ENCODE measurements around the gene ARMH4.

Gene ARMH4

DNA sequence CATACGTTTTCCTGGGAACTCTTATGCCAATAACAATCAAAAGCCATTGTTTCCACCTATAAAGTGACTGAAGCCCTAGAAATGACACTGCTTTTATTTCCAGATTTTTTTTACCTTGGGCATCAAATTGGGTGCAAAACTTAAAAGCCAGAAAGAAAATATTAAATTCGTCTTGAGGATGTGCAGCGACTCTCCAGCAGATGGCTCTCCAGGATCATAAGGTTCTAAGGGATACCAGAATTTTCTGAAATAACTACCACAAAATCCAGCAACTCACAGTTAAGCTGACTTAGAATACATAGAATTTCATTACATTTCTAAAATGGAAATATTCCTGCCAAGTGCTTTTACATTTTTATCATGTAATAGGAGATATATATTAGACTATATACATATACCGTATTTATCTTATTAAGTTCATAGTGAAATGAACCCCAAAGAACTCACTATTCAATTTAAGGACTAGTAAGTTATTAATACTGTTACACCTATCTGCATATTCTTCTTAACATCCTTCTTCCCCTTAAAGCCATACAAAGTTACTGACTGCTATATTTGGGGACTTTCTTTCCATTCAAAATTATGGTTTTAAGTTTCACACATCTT lies 44.0 kb downstream of the ARMH4 start:
- Histone ChIP-seq H3K79me2 (ENCODE audit: insufficient read depth, low read length) (no peaks in the 10 kb centered on the region), H4K20me1 (ENCODE audit: insufficient read depth, low read length) (no peaks in the 10 kb centered on the region), H3K9me3 (ENCODE audit: insufficient read depth, low read length, severe bottlenecking) (no peaks in the 10 kb centered on the region), H3K27ac (ENCODE audit: low read length) (no peak overlapping the region), H3K27me3 (ENCODE audit: insufficient read depth, low read length, poor library complexity) (peaks cover 9% of the 10 kb centered on the region), H3K36me3 (ENCODE audit: insufficient read depth, low read length) (no peaks in the 10 kb centered on the region), H3K4me1 (ENCODE audit: insufficient read depth, low read length) (no peaks in the 10 kb centered on the region), H3K9ac (ENCODE audit: low read depth, low read length) (no peak overlapping the region), H3K4me3 (ENCODE audit: low read depth in 1 of 2, low read length in 2 of 2) (no peak overlapping the region), H3K4me2 (ENCODE audit: insufficient read depth, low read length) (no peak overlapping the region), H2AFZ (ENCODE audit: low read depth, low read length) (no peak overlapping the region)
- peak; percentile 37 for DNase-seq
- TF ChIP-seq EZH2 (IDR thresholded peaks at IDR 0.05; ENCODE audit: borderline replicate concordance, low read depth, low read length, severe bottlenecking) = no peak
- TF ChIP-seq, protein P1, sequence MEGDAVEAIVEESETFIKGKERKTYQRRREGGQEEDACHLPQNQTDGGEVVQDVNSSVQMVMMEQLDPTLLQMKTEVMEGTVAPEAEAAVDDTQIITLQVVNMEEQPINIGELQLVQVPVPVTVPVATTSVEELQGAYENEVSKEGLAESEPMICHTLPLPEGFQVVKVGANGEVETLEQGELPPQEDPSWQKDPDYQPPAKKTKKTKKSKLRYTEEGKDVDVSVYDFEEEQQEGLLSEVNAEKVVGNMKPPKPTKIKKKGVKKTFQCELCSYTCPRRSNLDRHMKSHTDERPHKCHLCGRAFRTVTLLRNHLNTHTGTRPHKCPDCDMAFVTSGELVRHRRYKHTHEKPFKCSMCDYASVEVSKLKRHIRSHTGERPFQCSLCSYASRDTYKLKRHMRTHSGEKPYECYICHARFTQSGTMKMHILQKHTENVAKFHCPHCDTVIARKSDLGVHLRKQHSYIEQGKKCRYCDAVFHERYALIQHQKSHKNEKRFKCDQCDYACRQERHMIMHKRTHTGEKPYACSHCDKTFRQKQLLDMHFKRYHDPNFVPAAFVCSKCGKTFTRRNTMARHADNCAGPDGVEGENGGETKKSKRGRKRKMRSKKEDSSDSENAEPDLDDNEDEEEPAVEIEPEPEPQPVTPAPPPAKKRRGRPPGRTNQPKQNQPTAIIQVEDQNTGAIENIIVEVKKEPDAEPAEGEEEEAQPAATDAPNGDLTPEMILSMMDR (IDR thresholded peaks at IDR 0.05; ENCODE audit: borderline replicate concordance, extremely low read depth, low read length, poor library complexity, severe bottlenecking) = peak; percentile 76
- ATAC-seq (ENCODE audit: insufficient read depth, low read depth) = peak; percentile 62; the same call in 2 of the 3 replicates

DNA sequence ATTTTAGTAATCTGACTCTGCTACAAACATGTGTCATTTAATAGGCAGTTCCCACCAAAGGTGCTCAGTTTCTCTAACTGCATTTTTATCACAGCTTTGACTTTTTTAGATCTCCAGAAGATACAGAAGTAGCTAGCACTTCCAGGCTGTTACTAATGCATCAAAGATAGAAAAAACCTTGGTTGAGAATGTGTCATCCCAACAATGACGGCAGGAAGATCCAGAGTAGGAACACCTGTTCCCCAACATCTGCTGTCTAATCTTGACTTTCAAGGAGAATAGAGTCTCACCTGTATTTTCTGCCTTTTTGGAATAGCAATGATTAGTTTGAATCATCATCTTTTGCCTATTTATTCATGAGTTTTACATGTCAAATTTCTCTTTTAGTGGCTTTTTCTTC lies 45.0 kb downstream of the ARMH4 start:
- Histone ChIP-seq H3K9me3 (ENCODE audit: insufficient read depth, low read length, severe bottlenecking) (no peaks in the 10 kb centered on the region), H3K4me1 (ENCODE audit: insufficient read depth, low read length) (no peaks in the 10 kb centered on the region), H3K4me3 (ENCODE audit: low read depth in 1 of 2, low read length in 2 of 2) (no peak overlapping the region), H3K9ac (ENCODE audit: low read depth, low read length) (no peak overlapping the region), H3K27me3 (ENCODE audit: insufficient read depth, low read length, poor library complexity) (peaks cover 5% of the 10 kb centered on the region), H3K27ac (ENCODE audit: low read length) (no peak overlapping the region), H4K20me1 (ENCODE audit: insufficient read depth, low read length) (no peaks in the 10 kb centered on the region), H3K4me2 (ENCODE audit: insufficient read depth, low read length) (no peak overlapping the region), H3K79me2 (ENCODE audit: insufficient read depth, low read length) (no peaks in the 10 kb centered on the region), H3K36me3 (ENCODE audit: insufficient read depth, low read length) (no peaks in the 10 kb centered on the region), H2AFZ (ENCODE audit: low read depth, low read length) (no peak overlapping the region)
- TF ChIP-seq EZH2 (IDR thresholded peaks at IDR 0.05; ENCODE audit: borderline replicate concordance, low read depth, low read length, severe bottlenecking) = no peak
- TF ChIP-seq, protein P1 (IDR thresholded peaks at IDR 0.05; ENCODE audit: borderline replicate concordance, extremely low read depth, low read length, poor library complexity, severe bottlenecking) = no peak
- ATAC-seq (ENCODE audit: insufficient read depth, low read depth) (no peak), DNase-seq (no peak)

DNA sequence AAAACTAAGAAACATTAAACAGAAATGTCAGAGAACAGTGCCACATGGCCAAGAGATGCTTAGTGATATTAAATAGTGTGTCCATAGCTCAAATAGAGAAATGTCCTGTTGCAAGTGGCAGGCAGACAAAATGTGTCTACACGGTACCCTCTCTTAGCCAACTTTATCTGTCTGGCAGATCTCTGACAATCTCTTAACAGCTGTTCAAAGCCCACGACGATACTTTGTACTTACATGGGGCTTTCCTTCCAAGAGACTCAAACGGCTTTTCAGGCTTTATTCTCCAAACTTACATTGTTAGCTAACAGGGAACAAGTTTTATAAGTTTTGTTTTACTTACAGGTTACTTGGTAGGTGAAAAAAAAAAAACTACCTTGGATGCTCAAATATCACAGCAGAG lies 45.6 kb downstream of the ARMH4 start:
- TF ChIP-seq EZH2 (IDR thresholded peaks at IDR 0.05; ENCODE audit: borderline replicate concordance, low read depth, low read length, severe bottlenecking) = no peak
- TF ChIP-seq, protein P1 (IDR thresholded peaks at IDR 0.05; ENCODE audit: borderline replicate concordance, extremely low read depth, low read length, poor library complexity, severe bottlenecking) = no peak
- H4K20me1 ChIP-seq (ENCODE audit: insufficient read depth, low read length) = no peaks in the 10 kb centered on the region
- no peaks in the 10 kb centered on the region for H3K9me3 ChIP-seq (ENCODE audit: insufficient read depth, low read length, severe bottlenecking)
- H3K9ac ChIP-seq (ENCODE audit: low read depth, low read length) = no peak overlapping the region
- no peaks in the 10 kb centered on the region for H3K36me3 ChIP-seq (ENCODE audit: insufficient read depth, low read length)
- no peak overlapping the region for H2AFZ ChIP-seq (ENCODE audit: low read depth, low read length)
- H3K27ac ChIP-seq (ENCODE audit: low read length) = no peak overlapping the region
- no peaks in the 10 kb centered on the region for H3K4me1 ChIP-seq (ENCODE audit: insufficient read depth, low read length)
- peaks cover 5% of the 10 kb centered on the region for H3K27me3 ChIP-seq (ENCODE audit: insufficient read depth, low read length, poor library complexity)
- no peak overlapping the region for H3K4me2 ChIP-seq (ENCODE audit: insufficient read depth, low read length)
- DNase-seq (no peak), ATAC-seq (ENCODE audit: insufficient read depth, low read depth) (no peak)
- H3K4me3 ChIP-seq (ENCODE audit: low read depth in 1 of 2, low read length in 2 of 2) = no peak overlapping the region
- H3K79me2 ChIP-seq (ENCODE audit: insufficient read depth, low read length) = no peaks in the 10 kb centered on the region

All from DND-41 (cell line).